ENCODE measurements around the gene LNPK.
"Not testable (repeated sequence)": the region's sequence is repeated elsewhere in the genome, so short reads cannot be mapped to it uniquely, and the experiment has no call there.

LNPK gene

DNA sequence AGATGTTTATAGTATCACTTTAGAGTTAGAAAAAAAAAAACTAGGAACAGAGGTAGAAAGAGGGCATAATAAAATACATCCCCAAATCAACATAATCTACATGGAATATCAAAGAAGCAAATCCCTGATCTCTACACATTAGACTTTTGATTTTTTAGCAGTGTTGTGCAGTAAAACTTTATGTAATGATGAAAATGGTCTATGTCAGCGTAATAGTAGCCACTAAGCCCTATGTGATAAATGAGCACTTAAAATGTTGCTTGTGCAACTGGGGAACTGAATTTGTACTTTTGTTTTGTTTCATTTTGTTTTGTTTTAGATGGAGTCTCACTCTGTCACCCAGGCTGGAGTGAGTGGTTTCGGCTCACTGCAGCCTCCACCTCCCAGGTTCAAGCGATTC lies 36.3 kb downstream of the LNPK start:
- DNase-seq: no peak

DNA sequence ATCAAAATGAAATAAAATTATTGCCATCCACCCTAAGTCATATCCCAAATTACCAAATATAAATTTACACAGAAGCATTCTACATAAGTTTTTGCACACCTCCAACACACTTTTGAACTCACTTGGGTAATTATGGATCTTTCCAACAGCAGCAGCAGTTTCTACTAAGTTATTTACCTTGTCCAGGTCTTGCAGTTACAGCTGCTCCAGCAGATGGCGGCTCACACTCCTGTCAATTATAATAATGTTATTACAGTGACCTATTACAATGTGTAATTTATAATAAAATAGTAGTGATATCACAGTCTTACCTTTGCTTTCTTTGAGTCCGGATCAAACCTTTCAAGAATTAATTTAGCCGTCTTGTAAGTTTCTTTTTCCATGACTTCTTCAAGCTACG lies 37.9 kb downstream of the LNPK start:
- DNase-seq: no peak

DNA sequence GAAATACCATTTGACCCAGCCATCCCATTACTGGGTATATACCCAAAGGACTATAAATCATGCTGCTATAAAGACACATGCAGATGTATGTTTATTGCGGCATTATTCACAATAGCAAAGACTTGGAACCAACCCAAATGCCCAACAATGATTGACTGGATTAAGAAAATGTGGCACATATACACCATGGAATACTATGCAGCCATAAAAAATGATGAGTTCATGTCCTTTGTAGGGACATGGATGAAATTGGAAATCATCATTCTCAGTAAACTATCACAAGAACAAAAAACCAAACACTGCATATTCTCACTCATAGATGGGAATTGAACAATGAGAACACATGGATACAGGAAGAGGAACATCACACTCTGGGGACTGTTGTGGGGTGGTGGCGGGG lies 38.9 kb downstream of the LNPK start:
- not testable (repeated sequence) for DNase-seq

DNA sequence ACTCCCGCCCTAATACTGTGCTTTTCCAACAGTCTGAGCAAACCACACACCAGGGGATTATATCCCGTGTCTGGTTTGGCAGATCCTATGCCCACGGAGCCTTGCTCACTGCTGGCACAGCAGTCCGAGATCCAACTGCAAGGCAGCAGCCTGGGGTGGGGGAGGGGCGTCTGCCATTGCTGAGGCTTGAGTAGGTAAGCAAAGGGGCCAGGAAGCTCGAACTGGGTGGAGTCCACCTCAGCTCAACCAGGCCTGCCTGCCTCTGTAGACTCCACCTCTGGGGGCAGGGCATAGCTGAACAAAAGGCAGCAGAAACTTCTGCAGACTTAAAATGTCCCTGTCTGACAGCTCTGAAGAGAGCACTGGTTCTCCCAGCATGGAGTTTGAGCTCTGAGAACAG lies 44.2 kb downstream of the LNPK start:
- no peak for DNase-seq

DNA sequence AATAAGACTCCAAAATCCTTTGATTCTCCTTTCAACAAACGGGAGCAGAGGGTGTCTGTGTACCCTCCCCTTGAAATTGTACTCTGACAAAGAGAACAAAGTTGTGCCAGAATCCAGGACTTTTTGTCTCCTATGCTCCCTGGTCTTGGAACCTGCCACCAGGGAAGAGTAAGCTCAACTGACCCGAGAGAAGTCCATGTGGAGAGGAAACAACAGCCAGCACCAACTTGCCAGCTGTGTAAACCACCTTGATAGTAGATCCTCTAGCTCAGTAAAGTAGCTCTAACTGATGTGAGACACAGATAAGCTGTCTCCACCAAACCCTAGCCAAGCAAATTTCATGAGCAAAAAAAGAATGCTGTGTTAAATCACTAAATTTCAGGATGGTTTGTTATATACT lies 46.9 kb downstream of the LNPK start:
- DNase-seq: no peak

DNA sequence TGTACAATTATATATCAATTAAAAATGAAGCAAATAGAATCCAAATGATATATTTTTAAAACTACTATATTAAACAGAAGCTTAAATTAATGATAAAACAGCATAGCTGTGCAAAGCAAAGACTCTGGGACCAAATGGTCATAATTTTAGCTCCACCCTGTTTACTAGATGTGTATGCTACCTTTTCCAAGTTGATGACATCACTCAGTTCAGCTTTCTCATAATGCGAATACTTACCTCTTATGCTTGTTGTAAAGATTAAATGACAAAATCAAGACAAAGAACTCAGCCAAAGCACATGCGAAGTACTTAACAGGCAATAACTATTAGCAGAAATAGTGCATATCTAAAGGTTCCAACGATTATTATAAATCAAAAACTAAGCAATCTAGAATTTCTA lies 51.6 kb downstream of the LNPK start:
- DNase-seq: no peak

DNA sequence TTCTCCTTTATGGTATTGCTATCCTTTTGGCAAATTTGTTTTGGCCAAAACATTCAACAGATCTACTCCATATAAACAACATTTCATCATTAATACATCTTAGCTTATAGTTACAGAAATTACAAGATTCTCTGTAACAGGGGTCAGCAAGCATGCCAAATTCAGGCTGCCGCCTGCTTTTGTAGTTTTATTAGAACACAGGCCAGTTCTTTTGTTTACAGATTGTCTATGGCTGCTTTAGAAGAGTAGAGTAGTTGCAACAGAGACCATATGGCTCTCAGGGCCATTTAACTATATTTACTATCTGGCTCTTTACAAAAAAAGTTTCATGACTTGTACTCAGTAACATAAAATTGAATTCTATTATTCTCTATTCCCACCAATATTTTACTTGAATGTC lies 53.9 kb downstream of the LNPK start:
- DNase-seq: no peak

DNA sequence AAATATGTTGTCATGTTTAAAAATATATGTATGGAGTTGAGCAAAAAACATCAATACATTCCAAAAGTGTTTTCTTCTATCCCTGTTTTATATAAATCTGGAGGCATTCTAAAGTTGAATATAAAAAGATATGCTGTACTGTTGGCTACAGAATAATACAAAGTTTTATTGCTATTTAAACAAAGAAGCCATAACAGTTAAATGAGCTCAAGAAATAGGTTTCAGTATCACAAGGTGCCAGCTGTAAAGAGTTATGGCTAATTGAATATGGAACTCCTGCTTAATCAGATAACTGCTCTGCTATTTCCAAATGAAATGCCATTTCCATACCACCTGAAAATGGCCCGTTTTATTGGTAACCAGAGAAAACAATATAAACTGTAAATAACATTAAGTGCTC lies 55.0 kb downstream of the LNPK start:
- no peak for DNase-seq

DNA sequence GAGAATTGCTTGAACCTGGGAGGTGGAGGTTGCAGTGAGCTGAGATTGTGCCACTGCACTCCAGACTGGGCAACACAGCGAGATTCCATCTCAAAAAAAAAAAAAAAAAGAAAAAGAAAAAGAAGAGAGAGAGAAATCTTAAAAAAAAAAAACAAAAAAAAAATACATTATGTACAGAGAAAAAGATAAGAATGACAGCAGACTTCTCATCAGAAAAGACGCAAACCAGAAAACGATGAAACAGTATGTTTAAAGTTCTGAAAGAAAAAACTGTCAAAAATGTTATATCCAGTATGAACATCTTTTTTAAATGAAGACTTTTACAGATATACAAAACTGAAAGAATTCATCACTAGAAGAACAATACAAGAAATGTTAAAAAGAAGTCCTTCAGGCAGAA lies 60.4 kb downstream of the LNPK start:
- no peak for DNase-seq

DNA sequence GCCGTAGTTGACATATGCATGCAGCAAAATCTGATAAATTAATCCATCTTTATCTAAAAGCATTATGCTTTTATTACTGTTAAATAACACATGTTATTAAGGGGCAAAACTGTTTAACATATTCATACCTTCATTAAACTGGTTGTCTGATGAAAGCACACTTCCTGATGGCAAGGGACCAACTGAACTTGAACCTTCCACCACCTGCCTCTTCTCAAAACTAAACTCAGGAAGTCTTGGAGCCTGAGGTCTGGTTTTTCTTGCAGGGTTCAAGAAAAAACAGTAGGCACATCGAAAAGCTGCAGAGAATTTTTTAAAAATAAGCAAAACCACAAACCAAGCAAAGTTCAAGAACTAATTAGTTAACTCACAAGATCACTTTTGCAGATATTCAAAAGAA lies 64.9 kb downstream of the LNPK start:
- DNase-seq: no peak

DNA sequence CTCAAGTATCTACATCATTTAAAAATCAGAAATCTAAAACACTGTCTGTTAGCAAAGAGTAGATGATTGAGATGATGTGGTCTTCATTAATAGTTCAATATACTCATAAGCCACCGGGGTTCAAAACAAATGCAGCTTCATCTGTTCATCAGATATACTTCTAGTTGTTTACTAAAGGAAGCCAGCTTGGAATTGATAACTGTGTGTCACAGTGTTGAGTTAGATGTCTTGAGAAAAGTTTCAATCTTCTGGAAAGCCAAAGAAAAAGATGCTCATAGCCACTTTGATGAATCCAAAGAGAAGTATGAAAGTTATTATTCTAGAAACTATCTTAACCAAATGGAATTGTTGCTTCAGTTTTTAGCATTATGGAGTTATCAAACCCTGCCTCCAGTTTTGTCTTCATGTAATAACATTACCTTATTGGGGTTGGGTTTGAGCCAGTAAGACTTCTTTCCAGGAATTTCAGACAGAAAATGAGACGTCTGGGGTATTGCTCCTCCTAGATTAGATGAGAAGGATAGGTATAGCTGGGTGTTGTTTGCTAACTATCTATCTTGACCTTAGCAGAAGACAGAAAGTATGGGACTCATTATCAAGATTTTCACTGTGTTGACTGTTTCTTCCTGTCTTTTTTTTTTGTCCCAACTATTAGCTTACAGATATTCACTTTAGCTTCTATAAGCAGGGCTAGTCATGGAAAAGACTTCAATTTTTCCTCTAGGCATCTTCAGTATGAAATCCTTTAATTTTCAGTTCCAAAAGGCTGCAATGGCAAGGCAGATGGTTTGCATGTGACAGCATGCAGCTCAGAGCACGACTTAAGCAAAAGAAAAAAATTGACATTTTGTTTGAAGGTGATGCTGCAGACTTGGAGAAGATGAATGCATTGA lies 66.5 kb downstream of the LNPK start:
- no peak for DNase-seq

DNA sequence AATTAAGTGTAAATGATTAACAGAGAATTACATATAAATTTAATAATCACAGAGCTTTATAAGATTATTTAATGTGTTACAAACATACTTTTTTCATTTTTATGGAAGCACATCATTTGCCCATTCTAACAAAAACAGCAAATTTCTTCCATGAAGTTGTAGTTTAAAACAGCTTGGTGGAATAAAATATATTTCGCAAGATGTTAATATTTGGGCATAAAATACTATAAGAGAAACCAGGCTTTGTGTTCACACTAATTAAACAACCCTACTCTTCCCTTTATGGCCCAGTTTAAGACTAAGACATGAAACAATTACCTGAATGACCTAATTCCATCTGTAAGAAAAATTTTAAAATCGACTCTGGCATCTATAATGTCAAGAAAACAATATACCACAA lies 69.4 kb downstream of the LNPK start:
- no peak for DNase-seq

DNA sequence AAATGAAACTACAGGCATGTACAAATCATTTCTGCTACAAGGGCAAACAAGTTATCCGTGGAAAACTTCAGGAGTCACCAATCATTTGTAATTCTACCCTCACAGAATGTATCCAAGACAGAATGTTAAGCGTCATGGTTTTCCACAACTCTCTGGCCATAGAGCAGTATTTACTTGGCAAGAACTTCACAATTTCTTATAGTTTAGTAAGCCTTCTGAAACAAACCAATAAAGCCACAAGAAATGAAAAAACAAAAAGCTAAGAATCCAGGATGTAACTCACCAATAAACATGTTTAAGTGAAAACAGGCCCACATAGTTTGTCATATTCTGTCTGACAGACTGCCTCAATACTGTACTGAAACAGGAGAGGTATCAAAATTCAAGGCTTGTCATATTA lies 70.3 kb downstream of the LNPK start:
- no peak for DNase-seq

DNA sequence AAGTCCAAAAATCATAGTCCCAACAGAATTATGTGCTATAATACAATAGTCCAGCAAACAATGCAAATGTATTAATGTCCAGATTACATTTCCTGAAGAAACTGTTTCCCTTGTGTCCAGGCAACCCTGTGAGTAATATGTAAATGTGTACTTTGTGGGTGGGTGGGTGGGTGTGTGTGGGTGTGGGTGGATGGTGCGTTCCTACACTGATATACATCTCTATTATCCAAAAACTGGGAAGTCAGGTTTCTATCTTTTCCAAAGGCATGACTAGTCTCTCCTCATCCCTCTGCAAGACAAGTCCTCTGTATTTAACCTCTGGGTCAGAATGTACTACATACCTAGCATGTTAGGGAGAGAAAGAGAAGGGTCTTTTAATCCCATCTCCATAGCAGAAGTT lies 71.6 kb downstream of the LNPK start:
- DNase-seq: no peak

DNA sequence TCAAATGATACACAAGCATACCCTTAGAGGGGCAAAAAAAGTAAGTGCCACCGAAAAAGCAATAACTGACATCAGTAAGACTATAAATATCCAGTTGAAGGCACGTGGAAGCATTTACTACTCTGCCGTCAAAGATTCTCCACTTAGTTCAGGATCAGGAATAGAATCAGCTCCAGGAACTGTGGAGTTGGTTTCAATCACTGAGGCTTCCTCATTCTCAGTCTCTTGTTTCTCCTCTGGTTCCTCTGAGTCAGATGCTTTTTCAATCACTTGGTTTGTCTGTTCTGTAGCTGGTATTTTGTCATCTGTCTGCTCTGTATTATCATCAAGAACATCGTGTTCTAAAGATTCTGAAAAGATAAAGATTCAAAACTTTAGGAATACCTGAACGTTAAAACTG lies 72.2 kb downstream of the LNPK start:
- DNase-seq: no peak

DNA sequence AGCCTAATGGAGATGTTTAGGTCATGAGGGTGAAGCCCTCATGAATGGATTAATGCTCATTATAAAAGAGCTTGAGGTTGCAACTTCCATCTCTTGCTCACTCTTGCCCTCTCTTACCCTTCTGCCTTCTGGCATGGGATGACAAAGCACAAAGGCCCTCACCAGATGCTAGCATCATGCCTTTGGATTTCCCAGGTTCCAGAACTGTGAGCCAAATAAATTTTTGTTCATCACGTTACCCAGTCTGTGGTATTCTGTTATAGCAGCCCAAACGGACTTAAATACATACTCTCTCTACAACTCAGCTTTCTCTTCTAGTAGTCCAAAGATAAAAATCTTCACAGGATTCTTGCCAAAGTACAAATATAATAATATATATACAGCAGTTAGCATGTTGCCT lies 75.8 kb downstream of the LNPK start:
- no peak for DNase-seq

DNA sequence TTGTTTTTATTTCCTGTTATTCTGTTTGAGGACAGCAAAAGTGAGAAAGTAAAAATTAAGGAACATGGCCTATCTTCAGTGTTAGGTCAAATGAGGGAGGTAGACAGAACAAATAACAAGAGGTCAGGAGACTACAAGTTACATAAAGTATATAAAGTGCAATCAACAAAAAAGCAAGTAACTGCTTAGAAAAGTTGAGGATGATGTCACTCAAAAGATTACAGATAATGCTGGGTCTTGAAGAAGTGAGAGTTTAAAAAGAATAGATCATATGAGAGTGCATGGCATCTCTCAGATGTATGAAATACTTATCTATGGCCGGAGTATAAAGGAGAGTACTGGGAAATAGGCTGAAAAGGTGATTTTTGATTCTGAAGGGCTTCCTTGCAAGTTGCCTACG lies 79.9 kb downstream of the LNPK start:
- DNase-seq: no peak

DNA sequence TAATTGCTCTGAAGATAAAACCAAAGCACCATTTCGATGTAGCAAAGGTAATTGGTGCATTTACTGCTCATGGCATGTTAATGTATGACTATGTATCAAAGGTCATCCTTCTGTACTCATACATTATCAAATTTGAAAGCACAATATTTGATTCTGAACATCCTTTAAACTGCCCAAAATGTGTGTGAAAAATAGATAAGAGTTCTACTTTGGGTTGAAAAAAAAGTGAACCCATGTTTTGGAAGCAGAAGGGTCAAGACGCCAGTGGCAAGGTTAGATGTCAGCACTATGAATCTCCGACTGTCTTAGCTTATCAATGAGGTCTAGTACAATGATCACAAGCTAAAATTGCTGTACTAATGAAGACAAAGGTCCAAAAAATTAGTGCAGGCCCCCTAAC lies 83.1 kb downstream of the LNPK start:
- no peak for DNase-seq

DNA sequence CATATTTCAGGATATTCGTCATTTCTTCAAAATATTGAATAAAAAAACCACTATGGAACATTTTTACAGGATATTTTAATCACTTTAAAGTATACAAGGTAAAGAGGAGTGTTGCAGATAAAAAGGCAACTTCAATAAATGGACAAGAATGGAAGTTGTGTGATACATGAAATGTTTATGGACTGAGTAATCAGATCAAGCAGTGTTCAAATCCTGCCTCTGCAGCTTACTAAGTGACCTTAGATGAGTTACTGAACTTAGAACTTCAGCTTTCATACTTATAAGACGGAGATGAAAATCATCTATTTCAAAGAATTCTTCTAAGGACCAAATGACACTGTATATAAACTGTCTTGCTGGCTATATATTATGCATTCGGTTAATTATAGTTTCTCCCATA lies 87.2 kb downstream of the LNPK start:
- no peak for DNase-seq

DNA sequence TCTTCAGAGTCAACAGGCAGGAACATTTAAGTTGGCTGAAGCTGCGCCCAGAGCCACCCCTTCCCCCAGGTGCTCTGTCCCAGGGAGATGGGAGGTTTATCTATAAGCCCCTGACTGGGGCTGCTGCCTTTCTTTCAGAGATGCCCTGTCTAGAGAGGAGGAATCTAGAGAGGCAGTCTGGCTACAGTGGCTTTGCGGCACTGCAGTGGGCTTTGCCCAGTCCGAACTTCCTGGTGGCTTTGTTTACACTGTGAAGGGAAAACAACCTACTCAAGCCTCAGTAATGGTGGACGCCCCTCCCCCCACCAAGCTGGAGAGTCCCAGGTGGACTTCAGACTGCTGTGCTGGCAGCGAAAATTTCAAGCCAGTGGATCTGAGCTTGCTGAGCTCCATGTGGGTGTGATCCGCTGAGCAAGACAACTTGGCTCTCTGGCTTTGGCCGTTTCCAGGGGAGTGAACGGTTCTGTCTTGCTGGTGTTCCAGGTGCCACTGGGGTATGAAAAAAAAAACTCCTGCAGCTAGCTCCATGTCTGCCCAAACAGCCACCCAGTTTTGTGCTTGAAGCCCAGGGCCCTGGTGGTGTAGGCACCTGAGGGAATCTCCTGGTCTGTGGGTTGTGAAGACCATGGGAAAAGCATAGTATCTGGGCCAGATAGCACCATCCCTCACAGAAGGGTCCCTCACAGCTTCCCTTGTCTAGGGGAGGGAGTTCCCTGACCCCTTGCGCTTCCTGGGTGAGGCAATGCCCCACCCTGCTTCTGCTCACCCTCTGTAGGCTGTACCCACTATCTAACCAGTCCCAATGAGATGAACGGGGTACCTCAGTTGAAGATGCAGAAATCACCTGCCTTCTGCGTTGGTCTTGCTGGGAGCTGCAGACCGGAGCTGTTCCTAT lies 88.0 kb downstream of the LNPK start:
- DNase-seq: not testable (repeated sequence)

DNA sequence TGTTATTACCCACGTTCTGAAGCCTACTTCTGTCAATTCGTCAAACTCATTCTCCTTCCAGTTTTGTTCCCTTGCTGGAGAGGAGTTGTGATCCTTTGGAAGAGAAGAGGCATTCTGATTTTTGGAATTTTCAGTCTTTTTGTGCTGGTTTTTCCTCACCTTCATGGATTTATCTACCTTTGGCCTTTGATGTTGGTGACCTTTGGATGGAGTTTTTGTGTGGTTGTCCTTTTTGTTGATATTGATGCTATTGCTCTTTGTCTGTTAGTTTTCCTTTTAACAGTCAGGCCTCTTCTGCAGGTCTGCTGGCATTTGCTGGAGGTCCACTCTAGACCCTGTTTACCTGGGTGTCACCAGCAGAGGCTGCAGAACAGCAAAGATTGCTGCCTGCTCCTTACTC lies 88.8 kb downstream of the LNPK start:
- DNase-seq: not testable (repeated sequence)

DNA sequence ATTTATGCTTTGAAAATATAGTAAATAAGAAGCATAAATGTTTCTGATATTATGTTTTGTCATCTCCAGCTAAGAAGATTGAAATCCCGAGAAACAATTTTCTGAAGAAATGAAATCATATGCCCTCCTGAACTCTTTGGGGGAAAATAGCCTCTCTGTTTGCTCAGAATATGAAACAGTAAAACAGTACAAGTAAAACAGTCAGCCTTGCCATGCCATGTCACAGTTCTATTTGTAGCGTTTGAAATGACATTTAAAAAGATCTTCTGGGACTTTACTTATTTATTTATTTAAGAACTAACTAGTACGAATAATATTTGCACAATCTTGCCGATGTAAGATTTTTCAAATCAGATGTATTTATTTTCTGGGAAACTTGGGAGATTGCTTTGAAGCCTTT lies 98.0 kb downstream of the LNPK start:
- no peak for DNase-seq

DNA sequence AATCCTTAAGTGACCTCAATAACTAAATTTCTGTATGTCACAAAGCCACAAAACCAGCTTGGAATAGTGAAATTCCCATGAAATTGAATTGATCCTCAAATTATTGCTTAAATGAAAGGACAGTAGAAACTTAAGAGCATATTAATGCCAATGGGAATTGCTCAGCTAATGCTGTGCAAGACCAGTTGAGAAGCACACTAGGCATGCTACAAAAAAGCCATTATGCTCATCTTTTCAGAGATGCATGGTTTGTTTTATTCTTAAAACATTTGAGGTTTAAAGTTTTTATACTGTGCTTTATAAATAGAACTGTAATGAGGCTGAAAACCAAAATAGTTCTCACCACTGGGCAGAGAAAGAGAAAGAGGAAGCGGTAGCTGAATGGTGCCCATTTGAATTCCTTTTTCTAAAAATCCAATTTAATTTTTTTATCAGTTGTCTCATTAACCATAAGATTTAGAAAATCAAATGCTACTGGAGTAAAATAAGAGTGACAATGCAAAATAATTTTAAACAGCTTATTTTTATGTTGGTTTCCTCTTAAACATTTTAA lies 98.6 kb downstream of the LNPK start:
- DNase-seq: no peak

DNA sequence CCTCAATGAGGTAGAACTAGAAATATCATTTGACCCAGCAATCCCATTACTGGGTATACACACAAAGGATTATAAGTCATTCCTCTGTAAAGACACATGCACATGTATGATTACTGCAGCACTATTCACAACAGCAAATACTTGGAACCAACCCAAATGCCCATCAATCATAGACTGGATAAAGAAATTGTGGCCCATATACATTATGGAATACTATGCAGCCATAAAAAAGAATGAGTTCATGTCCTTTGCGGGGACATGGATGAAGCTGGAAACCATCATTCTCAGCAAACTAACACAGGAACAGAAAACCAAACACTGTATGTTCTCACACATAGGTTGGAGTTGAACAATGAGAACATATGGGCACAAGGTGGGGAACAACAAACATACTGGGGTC lies 106.1 kb downstream of the LNPK start:
- DNase-seq: not testable (repeated sequence)

All from CD4-positive, alpha-beta T cell treated with Interferon alpha-2 for 1 hour (primary cell).